GM19452 (cell line): Measurements from ENCODE around the gene DNM3.

Experiments used
- ATAC-seq: cut with Tn5 transposase; IDR thresholded peaks from one replicate; pipeline ENCODE4 v1.9.1; 2021; ENCODE audit not compliant: unreplicated experiment

Gene DNM3

DNA sequence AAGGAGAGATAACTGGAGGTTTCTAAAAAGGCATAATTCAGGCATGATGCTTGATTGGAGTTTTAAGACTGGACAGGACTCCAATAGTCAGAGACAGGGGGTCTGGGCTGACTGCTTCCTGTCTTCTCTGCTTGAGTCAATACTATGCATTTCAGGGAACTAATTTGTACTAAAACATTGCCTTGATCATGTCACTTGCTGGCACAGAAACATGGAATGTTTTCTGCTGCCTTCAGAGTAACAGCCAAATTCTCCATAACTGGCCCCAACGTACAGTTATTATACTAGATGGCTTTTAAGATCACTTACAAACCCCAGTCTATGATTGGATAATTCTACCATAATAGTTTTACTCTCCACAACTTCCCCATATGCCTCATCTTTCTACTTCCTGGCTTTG lies 247.0 kb downstream of the DNM3 start:
- ATAC-seq = no peak

DNA sequence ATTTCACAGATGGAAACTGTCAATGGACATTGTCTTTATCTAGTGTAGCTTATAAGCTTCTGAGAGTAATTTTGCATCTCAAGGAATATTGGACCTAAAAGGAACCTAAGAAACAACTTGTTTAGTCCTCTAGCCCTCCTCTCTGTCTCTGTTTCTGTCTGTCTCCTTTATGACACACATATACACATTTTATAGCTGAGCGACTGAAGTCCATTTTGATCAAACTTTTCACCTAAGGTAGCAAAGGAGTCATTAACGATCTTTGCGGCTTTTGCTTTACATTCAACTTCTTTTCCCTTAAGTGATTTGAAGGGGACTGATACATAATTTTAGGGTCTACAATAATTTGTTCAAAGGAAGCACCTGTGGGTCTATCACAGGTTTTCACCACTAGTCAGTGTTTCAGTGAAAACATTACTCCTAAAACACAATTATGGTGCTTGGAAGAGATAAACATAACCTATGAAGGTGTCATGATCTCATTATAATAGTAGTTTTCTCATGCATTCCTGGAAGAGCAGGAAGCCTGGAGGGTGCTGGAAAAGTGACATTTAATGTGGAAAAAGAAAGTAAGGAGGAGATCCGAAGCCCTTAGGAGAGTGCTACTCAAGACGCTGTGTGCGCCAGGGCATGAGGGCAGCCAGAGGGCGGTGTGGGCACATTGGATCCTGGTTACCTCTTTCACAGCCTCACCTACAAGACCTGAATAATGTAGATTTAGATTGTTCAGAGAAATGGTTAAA lies 248.6 kb downstream of the DNM3 start:
- ATAC-seq = no peak

DNA sequence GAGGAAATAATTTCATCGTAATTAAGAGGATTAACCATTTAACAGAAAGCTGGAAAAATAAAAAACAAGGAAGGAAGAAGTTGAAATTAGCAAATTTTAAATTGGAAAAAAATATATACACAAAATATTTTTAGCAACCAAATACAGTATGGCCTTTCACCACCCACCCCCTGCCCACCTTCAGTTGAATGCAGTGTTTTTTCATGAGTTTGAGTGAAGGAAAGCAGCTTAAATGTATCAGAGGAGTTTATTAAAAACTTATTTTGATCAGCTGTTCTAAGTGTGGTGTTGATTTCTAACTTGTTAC lies 249.2 kb downstream of the DNM3 start:
- no peak for ATAC-seq

GRCh38 chr1:172095846-172096245 lies 254.5 kb downstream of the DNM3 start:
- no peak for ATAC-seq

GRCh38 chr1:172105230-172105629 lies 263.9 kb downstream of the DNM3 start:
- ATAC-seq = no peak

DNA sequence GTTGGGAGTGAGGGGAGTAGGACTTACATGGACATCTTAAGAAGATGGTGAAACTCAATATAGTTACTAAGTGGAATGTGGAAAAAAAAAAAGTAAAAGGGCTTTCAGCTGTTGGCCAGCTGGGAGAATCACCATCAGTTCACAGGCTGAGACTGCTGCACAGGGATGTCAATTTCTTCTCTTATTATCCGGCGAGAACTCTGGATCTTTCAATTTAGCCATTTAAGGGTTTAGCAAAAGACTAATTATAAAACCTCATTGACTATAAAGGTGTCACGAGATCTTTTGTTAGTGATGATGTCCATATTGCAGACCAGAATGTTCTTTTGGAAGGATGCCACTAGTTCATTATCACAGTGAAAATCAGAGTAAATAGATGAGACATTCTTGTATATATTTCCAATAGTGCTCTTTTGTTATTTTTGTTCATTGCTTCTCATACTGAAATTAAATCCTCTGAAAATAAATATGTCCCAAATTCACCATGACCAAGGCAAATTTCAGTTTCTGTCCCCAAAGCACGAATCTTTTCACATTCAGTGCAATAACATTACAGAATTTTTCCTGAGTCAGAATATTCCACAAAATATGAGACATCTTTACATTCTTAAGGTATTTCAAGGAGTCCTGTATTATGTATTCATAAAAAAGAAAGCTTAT lies 266.1 kb downstream of the DNM3 start:
- ATAC-seq = no peak

DNA sequence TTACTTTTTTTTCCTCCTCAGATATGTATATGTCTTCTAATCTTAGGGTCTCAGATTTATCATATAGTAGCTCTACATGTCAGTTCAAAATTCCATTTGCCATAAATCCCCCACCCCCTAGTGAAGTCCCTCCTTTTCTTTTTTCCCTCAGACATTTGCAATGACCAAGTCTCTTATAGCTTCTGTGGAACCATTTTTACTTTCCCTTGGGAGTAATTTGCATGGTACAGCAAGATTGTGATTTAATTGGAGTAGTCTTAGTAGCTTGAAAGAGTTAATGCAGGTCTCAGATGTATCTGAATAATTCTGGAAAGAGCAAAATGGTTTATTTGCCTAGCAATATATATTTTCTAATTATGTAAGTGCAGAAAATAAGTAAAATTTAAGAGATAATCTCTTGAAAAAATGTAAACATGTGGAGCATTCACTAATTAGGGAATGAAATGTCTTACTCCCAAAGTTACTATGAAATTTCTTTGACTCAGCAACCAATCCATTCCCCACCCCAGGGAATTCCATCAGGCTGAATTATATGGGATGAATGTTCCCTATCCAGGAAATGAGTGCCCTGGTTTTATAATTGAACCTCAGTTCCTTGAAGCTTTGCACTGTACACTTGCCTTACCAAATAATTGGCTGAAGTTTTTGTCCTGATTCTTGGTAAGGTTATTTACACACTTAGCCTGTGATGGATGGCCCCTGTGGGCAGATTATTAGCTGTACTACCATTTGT lies 267.0 kb downstream of the DNM3 start:
- no peak for ATAC-seq

DNA sequence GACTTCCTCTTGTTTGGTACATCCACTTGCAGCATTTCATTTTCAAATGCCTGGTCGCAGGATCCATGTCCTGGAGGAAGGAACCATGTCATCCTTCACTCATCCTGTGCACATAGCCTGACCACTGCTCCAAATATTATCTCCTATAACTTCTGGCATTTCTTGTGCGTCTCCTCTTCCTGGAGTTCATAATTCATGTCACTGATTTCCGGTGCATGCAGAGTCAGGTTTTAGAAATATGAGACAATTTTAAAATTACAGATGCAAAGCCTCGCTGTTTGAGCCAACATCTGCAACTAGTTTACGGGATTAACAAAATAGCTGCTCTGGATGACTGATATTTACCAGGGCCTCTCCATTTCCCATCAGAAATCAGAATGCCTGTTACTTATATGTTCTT lies 268.1 kb downstream of the DNM3 start:
- no peak for ATAC-seq

DNA sequence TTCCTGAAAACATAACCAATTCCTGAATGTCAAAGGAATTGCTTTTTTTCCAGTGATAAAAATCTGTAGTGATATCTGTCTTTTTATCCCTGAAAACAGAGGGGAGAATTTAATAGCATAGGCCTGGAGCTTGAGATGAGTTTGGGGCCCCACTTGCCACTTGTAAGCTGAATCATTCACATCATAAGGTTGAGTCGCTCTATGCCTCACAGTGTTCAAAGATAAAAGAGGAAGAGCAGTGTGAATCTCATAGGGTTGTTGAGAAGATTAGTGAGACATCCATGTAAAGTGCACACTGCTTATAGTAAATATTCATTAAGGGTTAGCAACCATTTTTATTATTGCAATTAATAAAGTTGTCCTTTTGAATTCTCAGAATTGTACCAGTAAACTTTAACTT lies 271.3 kb downstream of the DNM3 start:
- no peak for ATAC-seq

DNA sequence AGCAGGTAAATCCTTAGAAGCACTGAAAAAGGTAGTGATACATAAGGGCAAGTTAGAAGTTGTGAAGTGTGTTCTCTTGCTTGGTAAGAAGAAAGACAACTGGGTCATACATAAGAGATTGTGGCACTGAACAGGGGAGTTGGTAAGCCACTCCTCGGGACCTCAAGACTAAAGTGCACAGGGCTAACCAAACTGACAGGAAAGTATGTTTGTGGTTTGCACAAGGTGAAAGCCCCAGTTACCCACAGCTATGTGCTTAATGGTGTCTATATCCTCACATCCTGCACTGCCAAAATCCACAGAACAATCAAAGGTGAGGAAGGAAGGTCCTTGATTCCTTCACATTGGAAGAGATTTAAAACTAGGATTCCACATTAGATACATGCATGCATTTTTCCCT lies 276.5 kb downstream of the DNM3 start:
- peak; percentile 63 for ATAC-seq

- no peak for ATAC-seq
Measured at GRCh38 chr1:172118618-172119017, 277.3 kb downstream of the DNM3 start.

- ATAC-seq = no peak
Measured at GRCh38 chr1:172119184-172119583, 277.9 kb downstream of the DNM3 start.

- ATAC-seq = no peak
Measured at GRCh38 chr1:172120381-172120780, 279.1 kb downstream of the DNM3 start.

- no peak for ATAC-seq
Measured at GRCh38 chr1:172121081-172121717, 279.9 kb downstream of the DNM3 start.

GRCh38 chr1:172122381-172122780 lies 281.1 kb downstream of the DNM3 start:
- no peak for ATAC-seq

- no peak for ATAC-seq
Measured at GRCh38 chr1:172125250-172125649, 284.0 kb downstream of the DNM3 start.

- no peak for ATAC-seq
Measured at GRCh38 chr1:172125812-172126430, 284.6 kb downstream of the DNM3 start.

GRCh38 chr1:172132836-172133235 lies 291.5 kb downstream of the DNM3 start:
- no peak for ATAC-seq

DNA sequence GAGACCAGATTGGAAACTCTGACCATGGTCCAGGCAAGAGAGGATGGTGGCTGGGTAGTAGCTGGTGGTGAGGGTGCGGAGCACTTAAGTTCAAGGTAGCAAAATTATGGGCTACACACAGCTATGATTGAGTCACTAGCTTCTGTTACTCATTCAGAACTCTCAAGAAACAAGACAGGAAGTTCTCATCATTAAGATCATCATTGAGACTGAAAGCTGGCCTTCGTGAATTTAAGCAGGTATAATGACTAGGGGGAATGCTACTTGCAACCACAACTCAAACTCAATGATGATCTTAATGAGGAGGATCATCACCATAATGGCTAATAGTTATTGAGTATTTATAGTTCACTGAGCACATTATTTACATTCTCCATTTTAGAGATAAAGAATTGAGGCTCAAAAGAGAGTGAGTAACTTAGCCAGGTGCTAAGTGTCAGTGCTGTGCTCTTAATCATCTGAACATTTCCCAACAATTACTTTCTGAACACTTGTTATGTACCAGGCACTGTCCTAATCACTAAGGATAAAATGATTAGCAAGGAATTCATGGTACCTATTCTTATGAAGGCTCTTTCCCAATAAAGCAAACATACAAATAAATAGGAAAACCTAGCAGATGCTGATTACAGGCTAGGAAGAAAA lies 292.9 kb downstream of the DNM3 start:
- ATAC-seq = no peak

DNA sequence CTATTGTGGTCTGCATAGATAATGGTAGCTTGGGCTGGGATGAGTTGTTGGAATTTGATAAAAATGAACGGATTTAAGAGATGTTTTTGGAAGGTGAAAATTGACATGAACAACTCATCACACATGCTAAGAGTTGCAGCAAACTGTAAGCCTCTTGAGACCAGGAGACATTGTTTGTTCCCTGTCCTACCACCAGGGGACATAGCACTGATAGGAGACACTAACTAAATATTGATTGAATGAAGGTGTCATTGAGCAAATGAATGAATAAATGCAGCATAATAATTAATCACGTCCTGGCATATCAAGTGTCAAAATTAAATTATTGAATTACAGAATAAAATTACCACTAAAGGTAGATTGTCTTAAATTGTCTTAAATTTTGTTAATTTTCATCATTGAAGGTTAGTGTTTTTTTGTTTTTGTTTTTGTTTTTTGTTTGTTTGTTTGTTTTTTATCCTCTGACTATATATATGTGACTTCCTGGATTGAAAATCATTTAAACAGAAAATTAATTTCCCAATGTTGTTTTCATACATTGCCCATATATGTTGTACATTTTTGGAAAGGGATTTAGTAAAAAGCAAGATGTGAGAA lies 293.9 kb downstream of the DNM3 start:
- no peak for ATAC-seq
